ENCODE data around the gene SUSD6. TPM values are rescaled to one million over a fixed set of nuclear protein-coding genes. Genes with fewer than 3 reads are reported as not detected.

SUSD6 gene
- total and polyA plus RNA-seq, 8 donors, result 8.9 to 41.9 (median 20.3) TPM

DNA sequence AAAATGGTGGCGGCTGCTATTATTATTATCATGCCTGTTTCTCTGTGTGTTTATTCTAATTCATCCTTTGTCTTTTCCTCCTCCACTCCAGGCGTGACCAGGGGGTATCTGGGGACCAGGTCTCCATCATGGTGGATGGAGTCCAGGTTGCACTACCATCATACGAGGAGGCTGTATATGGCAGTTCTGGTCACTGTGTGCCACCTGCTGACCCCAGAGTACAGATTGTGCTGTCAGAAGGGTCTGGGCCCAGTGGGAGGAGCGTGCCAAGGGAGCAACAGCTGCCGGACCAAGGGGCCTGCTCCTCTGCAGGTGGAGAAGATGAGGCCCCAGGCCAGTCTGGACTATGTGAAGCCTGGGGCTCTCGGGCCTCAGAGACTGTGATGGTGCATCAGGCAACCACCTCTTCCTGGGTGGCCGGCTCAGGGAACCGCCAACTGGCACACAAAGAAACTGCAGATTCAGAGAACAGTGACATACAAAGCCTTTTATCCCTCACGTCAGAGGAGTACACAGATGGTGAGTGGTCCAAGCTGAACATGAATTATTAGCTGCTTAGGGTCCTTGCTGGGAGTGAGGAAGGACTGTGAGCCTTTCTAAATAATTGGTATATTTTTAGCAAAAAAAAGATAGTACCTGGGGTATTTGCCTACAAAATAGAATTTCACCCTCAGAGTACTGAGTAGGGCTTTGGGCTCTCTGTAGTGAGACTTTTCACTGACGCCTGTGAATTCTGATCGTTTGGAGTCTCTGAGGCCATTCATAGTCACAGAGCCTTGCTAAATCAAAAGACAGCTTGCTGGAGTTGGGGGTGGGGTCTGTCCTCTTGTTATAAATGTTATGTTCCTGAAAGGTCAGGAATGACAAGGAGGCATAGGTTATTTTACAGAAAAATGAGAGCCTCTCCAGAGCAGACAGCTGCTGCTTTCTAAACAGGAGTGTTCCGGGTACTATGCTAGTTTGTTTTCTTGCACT is 97.5 kb downstream of the SUSD6 start:
- Histone ChIP-seq H3K4me1 (peaks cover 19 to 31% (median 26%) of the 10 kb centered on the region in 3 donors), H3K27me3 (no peaks in the 10 kb centered on the region), H3K4me3 (no peak overlapping the region), H3K27ac (no peak overlapping the region), H3K36me3 (peaks cover 0 to 39% (median 0%) of the 10 kb centered on the region in 3 donors), H3K9me3 (no peaks in the 10 kb centered on the region)
- no peak for TF ChIP-seq CTCF (IDR thresholded peaks at IDR 0.05)
- WGBS, 2 donors, result 83 to 91% methylated on average over 12 of the region's 12 CpGs
- no peak for FAIRE-seq
- peak in 1 of 6 donors; percentile 52 for DNase-seq
- no peak for ATAC-seq
- intact Hi-C loops (cut with DNase I), result no loop called here

DNA sequence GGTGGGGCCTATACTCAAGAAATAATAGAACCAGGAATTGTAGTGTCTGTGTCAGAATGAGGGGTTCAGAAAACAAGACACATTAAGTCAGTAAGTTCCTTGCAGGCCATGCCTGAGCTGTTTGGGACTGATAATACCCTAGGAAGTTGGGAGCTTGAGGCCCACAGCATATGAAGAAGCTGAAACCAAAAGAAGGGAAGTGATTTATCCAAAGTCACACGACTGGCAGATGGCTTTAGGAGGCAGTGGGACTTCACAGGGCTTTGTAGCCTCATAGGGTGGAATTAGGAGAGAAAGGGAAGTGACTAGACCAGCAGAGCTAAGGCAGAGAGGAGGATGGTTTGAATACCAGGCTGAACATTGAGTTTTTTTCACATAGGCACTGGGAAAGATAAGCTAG is 99.0 kb downstream of the SUSD6 start:
- no peak for FAIRE-seq
- TF ChIP-seq CTCF (IDR thresholded peaks at IDR 0.05), result no peak
- no peaks in the 10 kb centered on the region for H3K9me3 ChIP-seq
- H3K27me3 ChIP-seq, result no peaks in the 10 kb centered on the region
- DNase-seq, result no peak
- H3K36me3 ChIP-seq, result peaks cover 0 to 33% (median 0%) of the 10 kb centered on the region in 3 donors
- 68 to 72% methylated on average over 1 of the region's 1 CpG for WGBS, 2 donors
- H3K27ac ChIP-seq, result peak overlapping the region in 1 of 4 donors; percentile 50
- ATAC-seq, result peak in 1 of 4 donors; percentile 15
- intact Hi-C loops (cut with DNase I), result loop anchor here in 1 of 3 donors (10.0 kb wide), 1 partner anchor 46 kb away; no protein-coding TSS in a partner anchor
- no peak overlapping the region for H3K4me3 ChIP-seq
- H3K4me1 ChIP-seq, result peaks cover 24 to 34% (median 28%) of the 10 kb centered on the region in 3 donors

- Histone ChIP-seq H3K4me3 (no peak overlapping the region), H3K4me1 (peaks cover 24 to 38% (median 28%) of the 10 kb centered on the region in 3 donors), H3K27ac (peak overlapping the region; percentile 2 to 72 (median 38)), H3K27me3 (no peaks in the 10 kb centered on the region), H3K9me3 (no peaks in the 10 kb centered on the region), H3K36me3 (peaks cover 0 to 32% (median 0%) of the 10 kb centered on the region in 3 donors)
- no peak for TF ChIP-seq CTCF (IDR thresholded peaks at IDR 0.05)
- 68 to 70% methylated on average over 4 of the region's 4 CpGs for WGBS, 2 donors
- DNase-seq (peak in 4 of 6 donors; percentile 30 to 64 (median 49)), ATAC-seq (peak in 2 of 4 donors; percentile 3 to 5), FAIRE-seq (no peak)
- intact Hi-C loops (cut with DNase I), result loop anchor here in 1 of 3 donors (10.0 kb wide), 1 partner anchor 46 kb away; no protein-coding TSS in a partner anchor
Observed at GRCh38 chr14:69711065-69711464, 99.7 kb downstream of the SUSD6 start.

- WGBS, 2 donors, result 57 to 72% methylated on average over 1 of the region's 1 CpG
- intact Hi-C loops (cut with DNase I), result loop anchor here in 1 of 3 donors (10.0 kb wide), 1 partner anchor 47 kb away; no protein-coding TSS in a partner anchor
- FAIRE-seq, result no peak
Observed at GRCh38 chr14:69711477-69711876, 100.1 kb downstream of the SUSD6 start.

More at GRCh38 chr14:69711477-69711876, 100.1 kb downstream of the SUSD6 start:
- peaks cover 24 to 42% (median 28%) of the 10 kb centered on the region in 3 donors for H3K4me1 ChIP-seq
- H3K4me3 ChIP-seq, result no peak overlapping the region
- DNase-seq (no peak), ATAC-seq (no peak)
- no peaks in the 10 kb centered on the region for H3K9me3 ChIP-seq
- H3K27ac ChIP-seq, result peak overlapping the region; percentile 2 to 72 (median 38)
- no peak for TF ChIP-seq CTCF (IDR thresholded peaks at IDR 0.05)
- no peaks in the 10 kb centered on the region for H3K27me3 ChIP-seq
- H3K36me3 ChIP-seq, result peaks cover 0 to 28% (median 0%) of the 10 kb centered on the region in 3 donors
